GM19455 (cell line): ENCODE results near the gene CNPPD1.

Experiments
- ATAC-seq: cut with Tn5 transposase; IDR thresholded peaks from one replicate; pipeline ENCODE4 v1.9.1; 2021; ENCODE audit not compliant: unreplicated experiment

The CNPPD1 gene

GRCh38 chr2:219123356-219124135 lies 53.2 kb downstream of the CNPPD1 start:
- ATAC-seq: no peak

DNA sequence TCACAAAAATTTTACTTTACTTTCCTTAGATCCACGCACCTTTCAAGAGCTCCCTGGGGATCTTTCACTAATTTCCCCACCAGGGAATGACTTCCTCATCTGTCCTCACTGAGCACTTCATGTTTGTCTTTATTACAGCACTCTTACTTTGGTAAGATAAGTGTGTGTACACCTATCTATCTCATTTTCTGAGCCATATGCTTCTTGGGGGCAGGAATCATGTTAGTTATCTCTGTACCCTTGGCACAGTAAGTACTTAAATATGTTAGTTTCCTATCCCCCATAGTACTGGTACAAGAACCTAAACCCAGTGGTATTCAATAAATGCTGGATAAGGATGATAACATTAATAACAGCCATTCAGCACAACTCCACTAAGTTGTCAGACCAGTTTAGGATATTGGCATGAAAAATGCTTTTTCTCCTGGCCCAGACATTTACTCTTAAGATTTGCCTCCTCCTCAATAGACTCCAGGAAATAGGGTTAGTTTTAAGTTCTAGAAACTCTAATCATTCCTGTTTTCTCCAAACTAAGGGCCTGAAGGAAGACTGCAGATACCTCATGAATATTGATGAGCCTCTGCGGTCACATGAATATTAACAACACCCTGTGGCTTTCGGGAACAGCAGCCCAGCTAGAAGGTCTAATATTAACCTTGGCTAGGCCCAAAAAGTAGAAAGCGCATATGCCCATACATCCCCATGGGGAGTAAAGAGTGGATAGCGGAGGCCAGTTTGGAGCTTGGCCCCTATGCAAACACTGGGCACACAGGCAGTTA lies 54.3 kb downstream of the CNPPD1 start:
- no peak for ATAC-seq
